PC-3 (cell line): ENCODE results near the gene OR2V1. TPM values are rescaled to one million over a fixed set of nuclear protein-coding genes. Genes with fewer than 3 reads are reported as not detected.
"Not testable (repeated sequence)": the region's sequence is repeated elsewhere in the genome, so short reads cannot be mapped to it uniquely, and the experiment has no call there.

Experiments used
- ATAC-seq: fragments of 200-7000 bp; cut with Tn5 transposase; 2 replicates; pipeline ENCODE4 v1.9.1; 2020; ENCODE audit warnings: mild to moderate bottlenecking, moderate library complexity
- Bru-seq: library from RNA; stranded (reverse); fragments of 400-500 nt; gene quantifications from one replicate; lab custom pipeline; 2021; lab: Mats Ljungman, UMichigan
- BruChase-seq, 2 experiments: library from RNA; stranded (reverse); fragments of 400-500 nt; gene quantifications; one replicate each; lab custom pipeline; 2021; lab: Mats Ljungman, UMichigan
- BruUV-seq: library from RNA; stranded (reverse); fragments of 400-500 nt; replicated peaks from 2 replicates; lab custom pipeline; 2021; lab: Mats Ljungman, UMichigan
- CTCF ChIA-PET: fragments of 300-600 bp; sonication (Branson Sonifier 250); formaldehyde crosslinking; loops from one replicate; lab custom pipeline; 2022; ENCODE audit warnings: antibody characterized with exemption; lab: Charles Lee
- POLR2A ChIA-PET: fragments of 300-600 bp; sonication (Branson Sonifier 250); formaldehyde crosslinking; loops from one replicate; lab custom pipeline; 2022; ENCODE audit warnings: antibody characterized with exemption; ENCODE audit not compliant: unreplicated experiment; lab: Charles Lee
- DNase-seq: peaks from one replicate; pipeline ENCODE4 v3.0.0-alpha.2; 2015
- H2AFZ ChIP-seq: fragments of 300-600 bp; sonication (generic); 2 replicates; pipeline ENCODE4 v1.6.0; 2016; ENCODE audit warnings: antibody characterized with exemption, low read length
- H3F3A ChIP-seq: fragments of 300-600 bp; sonication (generic); one replicate; pipeline ENCODE4 v1.6.0; 2017; ENCODE audit warnings: antibody characterized with exemption, low read length, control low read depth, mild to moderate bottlenecking; ENCODE audit not compliant: unreplicated experiment
- H3K27ac ChIP-seq: fragments of 300-600 bp; sonication (generic); 2 replicates; pipeline ENCODE4 v1.5.1; 2016; ENCODE audit warnings: mild to moderate bottlenecking, low read length
- H3K27me3 ChIP-seq: fragments of 300-600 bp; sonication (generic); 2 replicates; pipeline ENCODE4 v1.6.1; 2016; ENCODE audit warnings: low read length, mixed read lengths
- H3K36me3 ChIP-seq: fragments of 300-600 bp; sonication (generic); 2 replicates; pipeline ENCODE4 v1.6.1; 2016; ENCODE audit warnings: low read depth, mixed run types, low read length, mixed read lengths
- H3K4me1 ChIP-seq: fragments of 300-600 bp; sonication (generic); 2 replicates; pipeline ENCODE4 v1.5.1; 2016; ENCODE audit warnings: low read length; ENCODE audit not compliant: insufficient read depth
- H3K4me2 ChIP-seq: fragments of 300-600 bp; sonication (generic); 2 replicates; pipeline ENCODE4 v1.6.0; 2016; ENCODE audit warnings: low read length
- H3K4me3 ChIP-seq: fragments of 300-600 bp; sonication (generic); 2 replicates; pipeline ENCODE4 v1.5.1; 2016; ENCODE audit warnings: mild to moderate bottlenecking, low read length, mixed read lengths
- H3K79me2 ChIP-seq: fragments of 300-600 bp; sonication (generic); 2 replicates; pipeline ENCODE4 v1.6.1; 2017; ENCODE audit warnings: low read length, mixed read lengths
- H3K9ac ChIP-seq: fragments of 300-600 bp; sonication (generic); 2 replicates; pipeline ENCODE4 v1.6.0; 2016; ENCODE audit warnings: mild to moderate bottlenecking, low read length
- H3K9me2 ChIP-seq: fragments of 300-600 bp; sonication (generic); replicated peaks from 2 replicates; pipeline ENCODE4 v1.6.1; 2016; ENCODE audit warnings: mixed run types, low read length, mixed read lengths
- H3K9me3 ChIP-seq: fragments of 300-600 bp; sonication (generic); 2 replicates; pipeline ENCODE4 v1.6.1; 2016; ENCODE audit warnings: low read length, mixed read lengths
- H4K20me1 ChIP-seq: fragments of 300-600 bp; sonication (generic); 2 replicates; pipeline ENCODE4 v1.6.1; 2016; ENCODE audit warnings: low read length, mixed read lengths
- CTCF ChIP-seq: fragments of 300-600 bp; sonication (generic); conservative IDR thresholded peaks from 2 replicates; pipeline ENCODE4 v1.5.1; 2017; ENCODE audit warnings: antibody characterized with exemption, low read depth, mild to moderate bottlenecking, low read length
- EZH2 ChIP-seq: fragments of 300-600 bp; sonication (generic); IDR thresholded peaks from one replicate; pipeline ENCODE4 v1.6.1; 2017; ENCODE audit warnings: antibody characterized with exemption, mild to moderate bottlenecking, low read length; ENCODE audit not compliant: unreplicated experiment
- EZH2phosphoT487 ChIP-seq: fragments of 300-600 bp; sonication (generic); IDR thresholded peaks from 2 replicates; pipeline ENCODE4 v1.6.1; 2018; ENCODE audit warnings: mild to moderate bottlenecking, antibody characterized with exemption, low read length, borderline replicate concordance
- intact Hi-C: fragments of 100-400 bp; cut with micrococcal nuclease; formaldehyde crosslinking; loops from 2 replicates; pipeline ENCODE4 v1.9.0; 2023
- long read RNA-seq: library from polyadenylated mRNA; unstranded; transcript quantifications from one replicate; pipeline ENCODE4 v2.0.0, GENCODE V29; 2021; ENCODE audit not compliant: unreplicated experiment
- total RNA-seq: library from RNA; depleted of rRNA; stranded (reverse); fragments of >200 nt; gene quantifications from 2 replicates; pipeline ENCODE4 v1.2.3, GENCODE V29; 2014; rRNA removed

OR2V1 gene
- not detected in 2 replicates for total RNA-seq
- not detected for Bru-seq, nascent RNA
- BruChase-seq, experiment 1, labeled RNA remaining after a 6-hour chase = not detected
- percentile 8 among the genes with signal in this experiment for BruChase-seq, experiment 2, labeled RNA remaining after a 2-hour chase
- long read RNA-seq = 0 reads

- Histone ChIP-seq H3K9me3 (no peaks in the 10 kb centered on the region), H3F3A (no peaks in the 10 kb centered on the region), H3K9ac (no peak within 1 kb of the TSS), H2AFZ (no peak within 1 kb of the TSS), H3K4me1 (peaks cover 19% of the 10 kb centered on the region), H3K9me2 (no peaks in the 10 kb centered on the region), H3K79me2 (no peaks in the 10 kb centered on the region), H3K4me2 (no peak within 1 kb of the TSS), H3K27ac (no peak within 1 kb of the TSS), H3K27me3 (no peaks in the 10 kb centered on the region), H4K20me1 (no peaks in the 10 kb centered on the region), H3K4me3 (no peak within 1 kb of the TSS), H3K36me3 (no peaks in the 10 kb centered on the region)
- intact Hi-C loops = no loop called here
- TF ChIP-seq EZH2phosphoT487 = no peak
- TF ChIP-seq EZH2 = no peak
- TF ChIP-seq CTCF = no peak
- no TSS peak for BruUV-seq
- no peak for DNase-seq
- no peak for ATAC-seq
- POLR2A ChIA-PET = no interaction called here
- CTCF ChIA-PET = no interaction called here
Measured at GRCh38 chr5:181130832-181131496, at the start of gene OR2V1. Gene OR2V1, minus strand, starts transcription at chr5:181131169. Its CDS starts 5,865 bp downstream, at chr5:181125304.

- H3K9me2 ChIP-seq, H3K9ac ChIP-seq, H2AFZ ChIP-seq, H3K9me3 ChIP-seq, ATAC-seq, H3K36me3 ChIP-seq, H4K20me1 ChIP-seq, H3K27me3 ChIP-seq, H3K4me1 ChIP-seq, BruUV-seq, DNase-seq, H3K4me3 ChIP-seq, intact Hi-C loops, H3K27ac ChIP-seq, POLR2A ChIA-PET, H3K79me2 ChIP-seq, H3F3A ChIP-seq, H3K4me2 ChIP-seq: not testable (repeated sequence)
- CTCF ChIA-PET = interaction anchor here (0.6 kb wide), 1 partner anchor 267 kb away, joined by 5 read pairs; no protein-coding TSS in a partner anchor
Measured at GRCh38 chr5:181177559-181177958, 46.6 kb upstream of the OR2V1 start.

- no peaks in the 10 kb centered on the region for H3K9me2 ChIP-seq
- no peaks in the 10 kb centered on the region for H3K79me2 ChIP-seq
- no peaks in the 10 kb centered on the region for H3F3A ChIP-seq
- no peak for ATAC-seq
- no peak overlapping the region for H2AFZ ChIP-seq
- POLR2A ChIA-PET = interaction anchor here (0.6 kb wide), 1 partner anchor 49 kb away, joined by 31 read pairs; no protein-coding TSS in a partner anchor
- no peak overlapping the region for H3K4me2 ChIP-seq
- H3K4me1 ChIP-seq = peaks cover 4% of the 10 kb centered on the region; the same call in 1 of the 2 replicates
- no peak overlapping the region for H3K9ac ChIP-seq
- CTCF ChIA-PET = no interaction called here
- no TSS peak for BruUV-seq
- no peak for DNase-seq
- H3K27me3 ChIP-seq = no peaks in the 10 kb centered on the region
- H3K9me3 ChIP-seq = no peaks in the 10 kb centered on the region
- intact Hi-C loops = no loop called here
- H3K4me3 ChIP-seq = no peak overlapping the region
- H3K27ac ChIP-seq = no peak overlapping the region
- TF ChIP-seq EZH2phosphoT487 = no peak
- no peak for TF ChIP-seq CTCF
- TF ChIP-seq EZH2 = no peak
- no peaks in the 10 kb centered on the region for H3K36me3 ChIP-seq
- H4K20me1 ChIP-seq = no peaks in the 10 kb centered on the region
Measured at GRCh38 chr5:181176254-181176952, 45.4 kb upstream of the OR2V1 start.
